Tibial nerve (tissue), 4 donors: Measurements from ENCODE around the gene MFAP3. TPM values are rescaled to one million over a fixed set of nuclear protein-coding genes. Genes with fewer than 3 reads are reported as not detected.

Source experiments
- DNase-seq, 2 donors: peaks; one replicate each; pipeline ENCODE4 v3.0.0-alpha.2; 2019; ENCODE audit warnings: low spot score in 2 of 2
- H3K27ac ChIP-seq, 4 donors: fragments of 200-600 bp; sonication (generic) in 3 of 4; one replicate each; pipeline ENCODE4 v1.5.1; 2017 to 2019; ENCODE audit warnings: mild to moderate bottlenecking in 1 of 4
- H3K27me3 ChIP-seq, 2 donors: fragments of 200-600 bp; sonication (generic) in 1 of 2; one replicate each; pipeline versions ENCODE4 v1.5.1 to v1.6.0; 2017 to 2019
- H3K36me3 ChIP-seq, 3 donors: fragments of 200-600 bp; sonication (generic); one replicate each; pipeline ENCODE4 v1.5.1; 2018 to 2019
- H3K4me1 ChIP-seq, 4 donors: fragments of 200-600 bp; sonication (generic) in 3 of 4; one replicate each; pipeline ENCODE4 v1.5.1; 2017 to 2019
- H3K4me3 ChIP-seq, 4 donors: fragments of 200-600 bp; sonication (generic) in 3 of 4; one replicate each; pipeline ENCODE4 v1.5.1; 2017 to 2019; ENCODE audit warnings: mild to moderate bottlenecking in 1 of 4, moderate library complexity in 1 of 4
- H3K9me3 ChIP-seq, 4 donors: fragments of 200-600 bp; sonication (generic) in 3 of 4; one replicate each; pipeline ENCODE4 v1.5.1; 2017 to 2019
- EP300 ChIP-seq, 2 donors: sonication (generic); formaldehyde crosslinking; IDR thresholded peaks; one replicate each; pipeline ENCODE4 v1.6.1; 2017; ENCODE audit warnings: antibody characterized with exemption in 2 of 2, mild to moderate bottlenecking in 1 of 2
- POLR2A ChIP-seq, 2 donors: fragments of 450-650 bp; IDR thresholded peaks; one replicate each; pipeline ENCODE4 v1.6.1; 2017; ENCODE audit warnings: antibody characterized with exemption in 2 of 2, mild to moderate bottlenecking in 2 of 2, moderate library complexity in 2 of 2
- WGBS, 2 donors: methylation state at CpG; one replicate each; pipeline ENCODE4 v1.1.5; 2018; 5-methylcytosine and 5-hydroxymethylcytosine counted together
- total RNA-seq, 4 donors: library from RNA; depleted of rRNA; stranded (reverse); fragments of >200 nt; gene quantifications; one replicate each; pipeline ENCODE4 v1.1.0, GENCODE V29; 2016
- TF ChIP-seq, protein P1 (sequence below), 5 experiments: fragments of 200-600 bp in 3 of 5; fragments of 450-650 bp in 2 of 5; sonication (generic) in 3 of 5; IDR thresholded peaks; one replicate each; pipeline ENCODE4 v1.5.1; 2016 to 2019; ENCODE audit warnings: antibody characterized with exemption in 5 of 5, mild to moderate bottlenecking in 3 of 5, moderate library complexity in 2 of 5

The MFAP3 gene
- total RNA-seq, 4 donors from 2014 or later = 15.7 to 45.9 (median 36.4) TPM

DNA sequence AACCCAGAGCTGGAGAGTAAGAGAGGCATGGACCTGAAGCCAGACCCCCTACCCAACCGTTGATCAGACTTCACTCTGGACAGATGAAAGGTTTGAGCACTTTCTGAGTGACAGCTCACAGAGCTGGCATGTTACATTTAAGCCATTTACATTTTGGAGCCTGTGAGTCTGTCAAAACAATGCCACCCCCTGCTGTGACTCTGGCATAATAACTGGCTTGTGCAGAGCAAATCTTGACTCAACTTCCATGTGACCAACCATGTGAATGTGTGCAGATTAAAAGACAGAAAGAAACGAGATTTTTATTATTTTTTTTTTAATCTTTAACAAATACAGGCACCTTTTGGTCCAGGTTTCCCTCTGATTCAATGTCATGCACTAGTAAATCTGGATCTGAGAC, 48.5 kb downstream of the MFAP3 start:
- no peak for DNase-seq
- Histone ChIP-seq H3K9me3 (no peaks in the 10 kb centered on the region), H3K4me1 (peaks cover 0 to 19% (median 0%) of the 10 kb centered on the region in 4 donors), H3K27me3 (no peaks in the 10 kb centered on the region), H3K4me3 (no peak overlapping the region), H3K36me3 (no peaks in the 10 kb centered on the region), H3K27ac (no peak overlapping the region)
- TF ChIP-seq, protein P1, sequence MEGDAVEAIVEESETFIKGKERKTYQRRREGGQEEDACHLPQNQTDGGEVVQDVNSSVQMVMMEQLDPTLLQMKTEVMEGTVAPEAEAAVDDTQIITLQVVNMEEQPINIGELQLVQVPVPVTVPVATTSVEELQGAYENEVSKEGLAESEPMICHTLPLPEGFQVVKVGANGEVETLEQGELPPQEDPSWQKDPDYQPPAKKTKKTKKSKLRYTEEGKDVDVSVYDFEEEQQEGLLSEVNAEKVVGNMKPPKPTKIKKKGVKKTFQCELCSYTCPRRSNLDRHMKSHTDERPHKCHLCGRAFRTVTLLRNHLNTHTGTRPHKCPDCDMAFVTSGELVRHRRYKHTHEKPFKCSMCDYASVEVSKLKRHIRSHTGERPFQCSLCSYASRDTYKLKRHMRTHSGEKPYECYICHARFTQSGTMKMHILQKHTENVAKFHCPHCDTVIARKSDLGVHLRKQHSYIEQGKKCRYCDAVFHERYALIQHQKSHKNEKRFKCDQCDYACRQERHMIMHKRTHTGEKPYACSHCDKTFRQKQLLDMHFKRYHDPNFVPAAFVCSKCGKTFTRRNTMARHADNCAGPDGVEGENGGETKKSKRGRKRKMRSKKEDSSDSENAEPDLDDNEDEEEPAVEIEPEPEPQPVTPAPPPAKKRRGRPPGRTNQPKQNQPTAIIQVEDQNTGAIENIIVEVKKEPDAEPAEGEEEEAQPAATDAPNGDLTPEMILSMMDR (IDR thresholded peaks at IDR 0.05) = no peak
- TF ChIP-seq EP300 (IDR thresholded peaks at IDR 0.05) (no peak), POLR2A (IDR thresholded peaks at IDR 0.05) (no peak)
- 25 to 27% methylated on average over 2 of the region's 2 CpGs for WGBS, 2 donors

DNA sequence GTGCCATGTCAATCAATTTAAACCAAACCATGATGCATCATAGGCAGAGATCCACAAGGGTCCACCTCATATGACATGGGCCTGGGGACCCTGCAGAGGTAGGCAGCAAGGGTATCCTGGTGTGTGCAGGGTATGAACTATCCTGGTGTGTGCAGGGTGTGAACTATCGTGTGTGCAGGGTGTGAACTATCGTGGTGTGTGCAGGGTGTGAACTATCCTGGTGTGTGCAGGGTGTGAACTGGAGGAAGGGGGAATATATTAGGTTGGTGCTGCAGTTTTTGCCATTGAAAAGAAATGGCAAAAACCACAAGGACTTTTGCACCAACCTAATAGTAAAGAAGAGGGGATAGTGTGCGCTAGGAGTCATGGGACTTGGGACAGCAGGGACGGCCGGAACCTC, 50.0 kb downstream of the MFAP3 start:
- no peak overlapping the region for H3K4me3 ChIP-seq
- no peaks in the 10 kb centered on the region for H3K9me3 ChIP-seq
- TF ChIP-seq, protein P1 (IDR thresholded peaks at IDR 0.05) = no peak
- no peak for TF ChIP-seq POLR2A (IDR thresholded peaks at IDR 0.05)
- TF ChIP-seq EP300 (IDR thresholded peaks at IDR 0.05) = no peak
- no peaks in the 10 kb centered on the region for H3K27me3 ChIP-seq
- DNase-seq = no peak
- peaks cover 0 to 30% (median 0%) of the 10 kb centered on the region in 4 donors for H3K4me1 ChIP-seq
- 94 to 100% methylated on average over 5 of the region's 5 CpGs for WGBS, 2 donors
- H3K36me3 ChIP-seq = no peaks in the 10 kb centered on the region
- H3K27ac ChIP-seq = no peak overlapping the region

DNA sequence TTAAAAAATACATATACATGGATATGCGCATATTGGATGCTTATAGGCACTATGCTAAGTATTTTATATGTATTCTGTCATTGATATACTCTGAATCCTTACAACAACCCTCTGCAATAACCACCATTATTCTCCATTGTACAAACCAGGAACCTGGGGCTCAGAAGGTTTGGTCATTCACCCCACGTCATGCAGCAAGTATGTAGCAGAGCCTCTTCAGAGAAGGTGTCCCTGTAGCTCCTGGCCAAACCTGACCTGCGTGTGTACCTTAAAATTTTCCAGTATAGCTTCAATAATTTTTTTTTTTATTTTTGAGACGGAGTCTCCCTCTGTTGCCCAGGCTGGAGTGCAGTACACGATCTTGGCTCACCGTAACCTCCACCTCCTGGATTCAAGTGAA, 51.9 kb downstream of the MFAP3 start:
- Histone ChIP-seq H3K9me3 (no peaks in the 10 kb centered on the region), H3K4me3 (no peak overlapping the region), H3K27me3 (no peaks in the 10 kb centered on the region), H3K27ac (no peak overlapping the region), H3K4me1 (peaks cover 0 to 30% (median 0%) of the 10 kb centered on the region in 4 donors), H3K36me3 (no peaks in the 10 kb centered on the region)
- TF ChIP-seq POLR2A (IDR thresholded peaks at IDR 0.05) (no peak), EP300 (IDR thresholded peaks at IDR 0.05) (no peak)
- TF ChIP-seq, protein P1 (IDR thresholded peaks at IDR 0.05) = no peak
- no peak for DNase-seq
- 96% methylated on average over 6 of the region's 6 CpGs for WGBS, 2 donors

DNA sequence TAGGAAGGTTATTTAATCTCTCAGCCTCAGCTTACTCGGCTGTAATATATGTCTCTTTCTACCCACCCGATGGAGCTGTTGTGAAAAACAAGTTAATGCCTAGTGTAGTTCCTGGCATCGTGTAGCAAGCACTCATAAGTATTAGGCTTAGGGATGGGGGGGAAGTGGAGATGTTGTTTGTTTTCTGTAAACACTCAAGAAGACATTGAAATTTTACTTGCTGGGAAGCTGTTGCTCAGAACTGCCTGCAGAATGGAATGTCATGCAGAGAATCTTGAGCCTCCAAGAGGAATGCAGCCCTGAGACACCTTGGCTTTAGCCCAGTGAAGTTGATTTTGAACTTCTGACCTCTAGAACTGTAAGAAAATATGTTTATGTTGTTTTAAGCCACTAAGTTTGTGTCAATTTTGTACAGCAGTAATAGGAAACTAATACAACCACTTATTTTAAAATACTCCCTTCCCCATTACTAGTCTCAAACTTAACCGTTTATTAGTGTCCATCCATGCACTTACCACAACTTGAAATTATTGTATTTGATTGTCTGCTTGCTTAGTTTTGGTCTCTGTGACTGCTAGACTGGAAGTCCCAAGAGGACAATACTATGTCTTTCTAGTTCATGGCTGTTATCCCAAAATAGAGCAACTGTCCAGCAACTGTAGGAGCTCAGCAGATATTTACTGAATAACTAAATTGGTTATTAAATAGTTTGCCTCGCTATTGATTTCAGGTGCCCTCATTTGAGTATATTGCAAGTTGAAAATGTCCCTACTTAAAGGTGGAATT, 53.8 kb downstream of the MFAP3 start:
- Histone ChIP-seq H3K9me3 (no peaks in the 10 kb centered on the region), H3K4me3 (no peak overlapping the region), H3K27me3 (no peaks in the 10 kb centered on the region), H3K36me3 (peaks cover 0 to under 1% (median 0%) of the 10 kb centered on the region in 3 donors), H3K4me1 (peaks cover 0 to 17% (median 0%) of the 10 kb centered on the region in 4 donors), H3K27ac (no peak overlapping the region)
- 34 to 41% methylated on average over 5 of the region's 5 CpGs for WGBS, 2 donors
- no peak for DNase-seq
- TF ChIP-seq, protein P1 (IDR thresholded peaks at IDR 0.05) = no peak
- TF ChIP-seq EP300 (IDR thresholded peaks at IDR 0.05) (no peak), POLR2A (IDR thresholded peaks at IDR 0.05) (no peak)

DNA sequence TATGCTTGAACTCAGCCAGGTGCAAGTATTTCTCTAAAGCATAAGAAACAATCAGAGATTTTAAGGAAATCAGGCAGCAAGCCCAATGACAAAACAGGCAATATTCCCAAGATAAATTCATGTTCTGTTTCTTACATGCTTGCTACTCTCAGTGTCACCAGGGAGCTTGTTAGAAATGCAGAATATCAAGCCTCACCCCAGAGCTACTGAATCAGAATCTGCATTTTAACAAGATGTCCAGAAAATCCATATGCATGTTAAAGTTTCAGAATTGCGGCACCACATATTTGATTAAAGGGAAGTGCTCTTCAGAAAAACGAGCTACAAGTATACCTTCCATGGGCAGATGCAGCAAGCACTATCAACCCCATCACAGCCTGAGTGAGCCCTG, 54.4 kb downstream of the MFAP3 start:
- Histone ChIP-seq H3K36me3 (peaks cover 0 to 7% (median 0%) of the 10 kb centered on the region in 3 donors), H3K9me3 (no peaks in the 10 kb centered on the region), H3K4me1 (peaks cover 0 to 17% (median 0%) of the 10 kb centered on the region in 4 donors), H3K27ac (no peak overlapping the region), H3K27me3 (no peaks in the 10 kb centered on the region), H3K4me3 (no peak overlapping the region)
- WGBS, 2 donors = 69 to 75% methylated on average over 2 of the region's 2 CpGs
- DNase-seq = no peak
- no peak for TF ChIP-seq POLR2A (IDR thresholded peaks at IDR 0.05)
- TF ChIP-seq EP300 (IDR thresholded peaks at IDR 0.05) = no peak
- TF ChIP-seq, protein P1 (IDR thresholded peaks at IDR 0.05) = no peak
